H9 (cell line): Measurements from ENCODE around the gene TOMM7. TPM values are rescaled to one million over a fixed set of nuclear protein-coding genes. Genes with fewer than 3 reads are reported as not detected.

Source experiments
- DNase-seq: peaks from one replicate; pipeline ENCODE4 v3.0.0-alpha.2; 2017
- H2AFZ ChIP-seq: one replicate; pipeline ENCODE4 v1.6.1; 2013; ENCODE audit warnings: mild to moderate bottlenecking, low read length, control low read depth, moderate library complexity
- H2AK5ac ChIP-seq: 2 replicates; pipeline ENCODE4 v1.6.1; 2013; ENCODE audit warnings: low read length, control low read depth, mixed read lengths; ENCODE audit not compliant: insufficient read length
- H2BK120ac ChIP-seq: one replicate; pipeline ENCODE4 v1.6.1; 2013; ENCODE audit warnings: low read depth, mild to moderate bottlenecking, low read length, control low read depth, inconsistent platforms; ENCODE audit not compliant: poor library complexity, severe bottlenecking
- H2BK12ac ChIP-seq: 2 replicates; pipeline ENCODE4 v1.6.1; 2013; ENCODE audit warnings: low read length, control low read depth, mixed read lengths, low read depth; ENCODE audit not compliant: insufficient read length
- H2BK15ac ChIP-seq: 2 replicates; pipeline ENCODE4 v1.6.1; 2013; ENCODE audit warnings: low read depth, low read length, control low read depth
- H2BK20ac ChIP-seq: one replicate; pipeline ENCODE4 v1.6.1; 2013; ENCODE audit warnings: low read depth, mild to moderate bottlenecking, low read length, control low read depth, inconsistent platforms; ENCODE audit not compliant: poor library complexity, severe bottlenecking
- H2BK5ac ChIP-seq: 2 replicates; pipeline ENCODE4 v1.6.1; 2013; ENCODE audit warnings: low read length, control low read depth, mixed read lengths; ENCODE audit not compliant: insufficient read length
- H3K14ac ChIP-seq: 2 replicates; pipeline ENCODE4 v1.6.1; 2013; ENCODE audit warnings: low read length, control low read depth; ENCODE audit not compliant: insufficient read depth
- H3K18ac ChIP-seq: 2 replicates; pipeline ENCODE4 v1.6.1; 2013; ENCODE audit warnings: low read depth, mild to moderate bottlenecking, mixed read lengths, low read length, control low read depth; ENCODE audit not compliant: insufficient read length
- H3K23ac ChIP-seq: 2 replicates; pipeline ENCODE4 v1.6.1; 2013; ENCODE audit warnings: low read length, control low read depth, mixed read lengths, low read depth; ENCODE audit not compliant: insufficient read length
- H3K23me2 ChIP-seq: 2 replicates; pipeline ENCODE4 v1.6.1; 2013; ENCODE audit warnings: low read depth, mild to moderate bottlenecking, mixed read lengths, low read length, control low read depth; ENCODE audit not compliant: insufficient read length, poor library complexity, severe bottlenecking
- H3K27ac ChIP-seq: 2 replicates; pipeline ENCODE4 v1.5.1; 2013; ENCODE audit warnings: low read length, control low read depth, mixed read lengths, low read depth; ENCODE audit not compliant: insufficient read length
- H3K27me3 ChIP-seq: 2 replicates; pipeline ENCODE4 v1.6.1; 2013; ENCODE audit warnings: low read length, control low read depth, inconsistent platforms; ENCODE audit not compliant: insufficient read depth
- H3K4ac ChIP-seq: 2 replicates; pipeline ENCODE4 v1.6.1; 2013; ENCODE audit warnings: low read depth, mild to moderate bottlenecking, control low read depth, inconsistent platforms, low read length, moderate library complexity
- H3K4me1 ChIP-seq: 2 replicates; pipeline ENCODE4 v1.6.1; 2013; ENCODE audit warnings: low read length, control low read depth, inconsistent platforms; ENCODE audit not compliant: insufficient read depth
- H3K4me2 ChIP-seq: 2 replicates; pipeline ENCODE4 v1.6.1; 2013; ENCODE audit warnings: low read length, control low read depth, mixed read lengths; ENCODE audit not compliant: insufficient read length, insufficient read depth
- H3K56ac ChIP-seq: 2 replicates; pipeline ENCODE4 v1.6.1; 2013; ENCODE audit warnings: low read depth, mild to moderate bottlenecking, mixed read lengths, low read length, control low read depth; ENCODE audit not compliant: insufficient read length
- H3K79me1 ChIP-seq: 2 replicates; pipeline ENCODE4 v1.6.1; 2013; ENCODE audit warnings: low read depth, mild to moderate bottlenecking, moderate library complexity, low read length, control low read depth, inconsistent platforms; ENCODE audit not compliant: insufficient read depth, poor library complexity, severe bottlenecking
- H3K79me2 ChIP-seq: 2 replicates; pipeline ENCODE4 v1.6.1; 2013; ENCODE audit warnings: low read length, control low read depth, inconsistent platforms; ENCODE audit not compliant: insufficient read depth
- H3K9ac ChIP-seq: 2 replicates; pipeline ENCODE4 v1.6.1; 2013; ENCODE audit warnings: low read length, control low read depth, mixed read lengths; ENCODE audit not compliant: insufficient read length; ENCODE audit errors: extremely low read depth
- H3K9me3 ChIP-seq: one replicate; pipeline ENCODE4 v1.6.1; 2013; ENCODE audit warnings: low read depth, low read length, inconsistent platforms; ENCODE audit not compliant: control insufficient read depth
- H3T11ph ChIP-seq: one replicate; pipeline ENCODE4 v1.6.1; 2013; ENCODE audit warnings: mild to moderate bottlenecking, low read length, control low read depth, inconsistent platforms
- H4K20me1 ChIP-seq: one replicate; pipeline ENCODE4 v1.6.1; 2013; ENCODE audit not compliant: control insufficient read depth, insufficient read length, insufficient read depth
- H4K5ac ChIP-seq: 2 replicates; pipeline ENCODE4 v1.6.1; 2013; ENCODE audit warnings: low read depth, mild to moderate bottlenecking, mixed read lengths, low read length, control low read depth; ENCODE audit not compliant: insufficient read length
- H4K8ac ChIP-seq: replicated peaks from 2 replicates; pipeline ENCODE4 v1.6.1; 2013; ENCODE audit warnings: low read length, control low read depth, mixed read lengths, low read depth; ENCODE audit not compliant: insufficient read length
- H4K91ac ChIP-seq: 2 replicates; pipeline ENCODE4 v1.6.1; 2013; ENCODE audit warnings: low read depth, mild to moderate bottlenecking, moderate library complexity, mixed read lengths, low read length, control low read depth; ENCODE audit not compliant: insufficient read length
- H3K27ac Mint-ChIP-seq, 3 experiments: 2 replicates in 2 of 3; 3 replicates in 1 of 3; pipeline ENCODE4 v1.8.0; 2020 to 2021; ENCODE audit warnings: mixed read lengths in 3 of 3, mild to moderate bottlenecking in 1 of 3, moderate library complexity in 1 of 3
- H3K27me3 Mint-ChIP-seq: 2 replicates; pipeline ENCODE4 v1.8.0; 2021; ENCODE audit warnings: low read depth, mild to moderate bottlenecking, moderate library complexity, mixed read lengths
- H3K36me3 Mint-ChIP-seq, 3 experiments: 2 replicates in 2 of 3; 3 replicates in 1 of 3; pipeline ENCODE4 v1.8.0; 2020 to 2021; ENCODE audit warnings: low read depth in 3 of 3, mixed read lengths in 3 of 3; ENCODE audit not compliant: insufficient read depth in 1 of 3
- H3K4me1 Mint-ChIP-seq, 2 experiments: 2 replicates each; pipeline ENCODE4 v1.8.0; 2020; ENCODE audit warnings: mixed read lengths in 2 of 2
- H3K4me3 Mint-ChIP-seq, 2 experiments: 2 replicates in 1 of 2; 3 replicates in 1 of 2; pipeline ENCODE4 v1.8.0; 2020 to 2021; ENCODE audit warnings: mild to moderate bottlenecking in 2 of 2, mixed read lengths in 2 of 2, moderate library complexity in 1 of 2
- H3K9me3 Mint-ChIP-seq, 2 experiments: 2 replicates in 1 of 2; 3 replicates in 1 of 2; pipeline ENCODE4 v1.8.0; 2020; ENCODE audit warnings: mild to moderate bottlenecking in 2 of 2, mixed read lengths in 2 of 2, moderate library complexity in 1 of 2
- WGBS: extraction: QIAGEN DNeasy Blood & Tissue Kit; methylation state at CpG from one replicate; pipeline ENCODE4 v1.1.7; 2013; ENCODE audit warnings: missing lambda C conversion rate, low lambda C conversion rate, mixed read lengths; ENCODE audit not compliant: insufficient read length; ENCODE audit errors: extremely low coverage; 5-methylcytosine and 5-hydroxymethylcytosine counted together
- total RNA-seq: library from RNA; stranded (reverse); gene quantifications from 2 replicates; pipeline ENCODE4 v1.2.1, GENCODE V29; 2021
- TF ChIP-seq, protein P1 (sequence below): fragments of 200-600 bp; sonication (generic); conservative IDR thresholded peaks from 3 replicates; pipeline ENCODE4 v1.8.0; 2021; ENCODE audit warnings: antibody characterized with exemption, mild to moderate bottlenecking

Gene TOMM7
- total RNA-seq, 1 experiment from 2014 or later: 368 TPM

DNA sequence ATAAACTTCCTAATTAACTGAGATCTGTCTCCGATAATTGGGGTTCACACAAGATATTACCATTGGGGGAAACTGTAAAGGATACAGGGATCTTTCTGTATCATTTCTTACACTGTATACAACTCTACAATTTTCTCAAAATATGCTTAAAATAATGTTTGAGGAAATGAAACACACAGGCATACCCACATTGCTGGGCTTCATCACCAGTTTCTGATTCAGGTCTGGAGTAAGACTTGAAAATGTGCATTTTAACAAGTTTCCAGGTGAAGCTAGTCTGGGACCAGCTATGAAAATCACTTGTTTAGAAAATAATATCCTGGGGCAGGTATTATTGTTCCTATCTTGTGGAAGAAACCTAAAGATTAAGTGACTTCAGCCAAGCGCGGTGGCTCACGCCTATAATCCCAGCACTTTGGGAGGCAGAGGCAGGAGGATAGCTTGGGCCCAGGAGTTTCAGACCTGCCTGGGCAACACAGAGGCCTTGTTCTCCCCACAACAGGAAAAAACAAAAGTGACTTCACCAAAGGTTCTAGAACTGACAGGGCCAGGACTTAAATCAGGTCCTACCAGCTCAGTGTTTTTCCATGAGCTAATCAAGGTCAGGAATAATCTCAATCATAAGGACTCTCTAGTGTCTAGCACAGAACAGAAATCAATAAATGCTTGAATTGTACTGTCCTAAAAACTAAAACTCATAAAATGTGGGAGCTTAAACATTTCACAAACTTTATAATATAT, 12.6 kb downstream of the TOMM7 start:
- Histone ChIP-seq H4K8ac (no peak overlapping the region), H3K9ac (peak overlapping the region; percentile 64), H3K27ac (peak overlapping the region; percentile 98)

More for the DNA sequence above, 12.6 kb downstream of the TOMM7 start:
- no peak overlapping the region; a peak in 2 of 5 replicates for H3K4me3 Mint-ChIP-seq
- H2BK120ac ChIP-seq: no peak overlapping the region
- H3K4me1 Mint-ChIP-seq: peaks cover 58 to 74% of the 10 kb centered on the region in 2 experiments
- H3K27me3 Mint-ChIP-seq: no peaks in the 10 kb centered on the region
- no peak overlapping the region for H3T11ph ChIP-seq
- peaks cover 15 to 27% (median 20%) of the 10 kb centered on the region in 3 experiments for H3K36me3 Mint-ChIP-seq
- no peak overlapping the region for H4K5ac ChIP-seq
- H3K23me2 ChIP-seq: no peaks in the 10 kb centered on the region
- no peaks in the 10 kb centered on the region for H3K79me1 ChIP-seq
- WGBS: no CpG with 5 or more reads among the region's 4 CpGs
- peak overlapping the region; percentile 81 for H3K18ac ChIP-seq
- H2BK5ac ChIP-seq: no peak overlapping the region
- peak overlapping the region; percentile 30 for H3K56ac ChIP-seq
- H3K27me3 ChIP-seq: no peaks in the 10 kb centered on the region
- no peaks in the 10 kb centered on the region for H3K9me3 ChIP-seq
- H4K20me1 ChIP-seq: no peaks in the 10 kb centered on the region
- no peak overlapping the region for H3K4ac ChIP-seq
- 0 out of 2 replicates have a peak, but pooled peaks cover 2% of the 10 kb centered on the region for H3K79me2 ChIP-seq
- no peak overlapping the region for H3K23ac ChIP-seq
- H3K4me1 ChIP-seq: peaks cover 34% of the 10 kb centered on the region; the same call in 1 of the 2 replicates
- H3K4me2 ChIP-seq: no peak overlapping the region
- TF ChIP-seq, protein P1, sequence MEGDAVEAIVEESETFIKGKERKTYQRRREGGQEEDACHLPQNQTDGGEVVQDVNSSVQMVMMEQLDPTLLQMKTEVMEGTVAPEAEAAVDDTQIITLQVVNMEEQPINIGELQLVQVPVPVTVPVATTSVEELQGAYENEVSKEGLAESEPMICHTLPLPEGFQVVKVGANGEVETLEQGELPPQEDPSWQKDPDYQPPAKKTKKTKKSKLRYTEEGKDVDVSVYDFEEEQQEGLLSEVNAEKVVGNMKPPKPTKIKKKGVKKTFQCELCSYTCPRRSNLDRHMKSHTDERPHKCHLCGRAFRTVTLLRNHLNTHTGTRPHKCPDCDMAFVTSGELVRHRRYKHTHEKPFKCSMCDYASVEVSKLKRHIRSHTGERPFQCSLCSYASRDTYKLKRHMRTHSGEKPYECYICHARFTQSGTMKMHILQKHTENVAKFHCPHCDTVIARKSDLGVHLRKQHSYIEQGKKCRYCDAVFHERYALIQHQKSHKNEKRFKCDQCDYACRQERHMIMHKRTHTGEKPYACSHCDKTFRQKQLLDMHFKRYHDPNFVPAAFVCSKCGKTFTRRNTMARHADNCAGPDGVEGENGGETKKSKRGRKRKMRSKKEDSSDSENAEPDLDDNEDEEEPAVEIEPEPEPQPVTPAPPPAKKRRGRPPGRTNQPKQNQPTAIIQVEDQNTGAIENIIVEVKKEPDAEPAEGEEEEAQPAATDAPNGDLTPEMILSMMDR: no peak
- no peak overlapping the region for H3K14ac ChIP-seq
- H2BK12ac ChIP-seq: no peak overlapping the region
- H3K27ac Mint-ChIP-seq: peak overlapping the region in 2 of 3 experiments; percentile 94 to 98; a peak in 5 of 7 replicates
- no peak overlapping the region for H2AFZ ChIP-seq
- no peak overlapping the region for H2AK5ac ChIP-seq
- no peak overlapping the region for H2BK15ac ChIP-seq
- H3K9me3 Mint-ChIP-seq: no peaks in the 10 kb centered on the region
- DNase-seq: no peak
- no peak overlapping the region for H4K91ac ChIP-seq
- no peak overlapping the region for H2BK20ac ChIP-seq
